SK-N-MC (cell line): ENCODE data around the gene BICC1.

ENCODE experiments used
- DNase-seq: peaks from one replicate; pipeline ENCODE4 v3.0.0-alpha.2; 2011; ENCODE audit warnings: low read depth, low spot score
- H3K27ac ChIP-seq: fragments of 200-600 bp; sonication (generic); 2 replicates; pipeline ENCODE4 v1.5.1; 2016; ENCODE audit warnings: mixed run types
- H3K36me3 ChIP-seq: fragments of 200-600 bp; sonication (generic); 2 replicates; pipeline ENCODE4 v1.6.1; 2017; ENCODE audit warnings: antibody characterized with exemption, low read length, mixed read lengths; ENCODE audit not compliant: insufficient read depth
- H3K4me3 ChIP-seq: fragments of 200-600 bp; sonication (generic); 2 replicates; pipeline ENCODE4 v1.5.1; 2016
- H3K9ac ChIP-seq: fragments of 200-600 bp; sonication (generic); 2 replicates; pipeline ENCODE4 v1.8.0; 2017; ENCODE audit warnings: mixed run types, mixed read lengths; ENCODE audit not compliant: insufficient read length
- H3K9me3 ChIP-seq: fragments of 200-600 bp; sonication (generic); 2 replicates; pipeline ENCODE4 v1.6.1; 2017; ENCODE audit warnings: low read depth, mild to moderate bottlenecking, antibody characterized with exemption, low read length, moderate library complexity, mixed read lengths
- EZH2 ChIP-seq: fragments of 200-600 bp; sonication (generic); IDR thresholded peaks from one replicate; pipeline ENCODE4 v1.6.1; 2017; ENCODE audit warnings: antibody characterized with exemption
- FOXP2 ChIP-seq: optimal IDR thresholded peaks from 2 replicates; pipeline ENCODE3; 2011; ENCODE audit warnings: mild to moderate bottlenecking, moderate library complexity; ENCODE audit not compliant: insufficient read depth; ENCODE audit errors: extremely low read length, control extremely low read depth
- POLR2AphosphoS5 ChIP-seq: IDR thresholded peaks from 2 replicates; pipeline ENCODE4 v1.6.1; 2012; ENCODE audit warnings: mild to moderate bottlenecking, low read depth, low read length, borderline replicate concordance

The BICC1 gene

GRCh38 chr10:58837826-58838225 is 325.2 kb downstream of the BICC1 start:
- H3K27ac ChIP-seq = no peak overlapping the region
- H3K9ac ChIP-seq = no peak overlapping the region
- H3K36me3 ChIP-seq = no peaks in the 10 kb centered on the region
- TF ChIP-seq FOXP2 (no peak), EZH2 (no peak), POLR2AphosphoS5 (no peak)
- no peak for DNase-seq
- no peak overlapping the region for H3K4me3 ChIP-seq
- H3K9me3 ChIP-seq = no peaks in the 10 kb centered on the region

- Histone ChIP-seq H3K36me3 (no peaks in the 10 kb centered on the region), H3K27ac (no peak overlapping the region), H3K9ac (no peak overlapping the region), H3K4me3 (no peak overlapping the region), H3K9me3 (no peaks in the 10 kb centered on the region)
- no peak for DNase-seq
- TF ChIP-seq FOXP2 (no peak), POLR2AphosphoS5 (no peak), EZH2 (no peak)
Measured at GRCh38 chr10:58838561-58839208, 326.0 kb downstream of the BICC1 start.

DNA sequence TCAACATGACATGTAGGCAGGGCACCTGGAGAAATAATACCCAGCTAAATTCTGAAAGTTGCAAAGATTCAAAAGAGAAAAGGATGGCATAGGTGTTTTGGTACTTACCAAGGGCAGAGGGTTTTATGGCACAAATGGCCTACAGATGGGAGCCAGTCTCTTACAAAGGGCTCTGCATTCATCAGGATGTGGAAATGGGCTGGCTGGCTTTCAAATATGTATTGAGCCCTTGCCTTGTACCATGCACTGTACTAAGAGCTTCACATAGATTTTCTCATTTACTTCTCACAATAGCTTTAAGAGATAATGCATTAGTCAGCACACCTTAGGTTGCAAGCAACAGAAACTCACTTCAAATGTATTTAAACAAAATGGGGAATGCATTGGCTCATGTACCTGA is 327.1 kb downstream of the BICC1 start:
- Histone ChIP-seq H3K4me3 (no peak overlapping the region), H3K27ac (no peak overlapping the region), H3K9ac (no peak overlapping the region), H3K36me3 (no peaks in the 10 kb centered on the region), H3K9me3 (no peaks in the 10 kb centered on the region)
- TF ChIP-seq EZH2 = no peak
- no peak for TF ChIP-seq FOXP2
- TF ChIP-seq POLR2AphosphoS5 = no peak
- no peak for DNase-seq

GRCh38 chr10:58840840-58841435 is 328.3 kb downstream of the BICC1 start:
- H3K9ac ChIP-seq = no peak overlapping the region
- no peaks in the 10 kb centered on the region for H3K9me3 ChIP-seq
- TF ChIP-seq POLR2AphosphoS5 (no peak), EZH2 (no peak), FOXP2 (no peak)
- no peaks in the 10 kb centered on the region for H3K36me3 ChIP-seq
- no peak overlapping the region for H3K4me3 ChIP-seq
- no peak for DNase-seq
- no peak overlapping the region for H3K27ac ChIP-seq

- Histone ChIP-seq H3K4me3 (no peak overlapping the region), H3K9ac (no peak overlapping the region), H3K36me3 (no peaks in the 10 kb centered on the region), H3K9me3 (no peaks in the 10 kb centered on the region), H3K27ac (no peak overlapping the region)
- DNase-seq = no peak
- no peak for TF ChIP-seq FOXP2
- TF ChIP-seq POLR2AphosphoS5 = no peak
- no peak for TF ChIP-seq EZH2
Measured at GRCh38 chr10:58842860-58843376, 330.2 kb downstream of the BICC1 start.

- no peak for DNase-seq
- TF ChIP-seq POLR2AphosphoS5 (no peak), EZH2 (no peak), FOXP2 (no peak)
- H3K9ac ChIP-seq = no peak overlapping the region
- H3K27ac ChIP-seq = no peak overlapping the region
- H3K36me3 ChIP-seq = no peaks in the 10 kb centered on the region
- H3K9me3 ChIP-seq = no peaks in the 10 kb centered on the region
- H3K4me3 ChIP-seq = no peak overlapping the region
Measured at GRCh38 chr10:58843760-58844159, 331.1 kb downstream of the BICC1 start.

GRCh38 chr10:58844680-58845079 is 332.0 kb downstream of the BICC1 start:
- no peak for TF ChIP-seq FOXP2
- no peak for TF ChIP-seq EZH2
- TF ChIP-seq POLR2AphosphoS5 = no peak
- Histone ChIP-seq H3K9me3 (no peaks in the 10 kb centered on the region), H3K36me3 (no peaks in the 10 kb centered on the region), H3K27ac (no peak overlapping the region), H3K9ac (no peak overlapping the region), H3K4me3 (no peak overlapping the region)
- DNase-seq = no peak

- no peaks in the 10 kb centered on the region for H3K36me3 ChIP-seq
- no peaks in the 10 kb centered on the region for H3K9me3 ChIP-seq
- no peak for TF ChIP-seq EZH2
- no peak for TF ChIP-seq POLR2AphosphoS5
- no peak overlapping the region for H3K27ac ChIP-seq
- DNase-seq = no peak
- no peak overlapping the region for H3K9ac ChIP-seq
- H3K4me3 ChIP-seq = no peak overlapping the region
Measured at GRCh38 chr10:58846856-58847255, 334.2 kb downstream of the BICC1 start.
